ENCODE measurements around the gene WDR70.

DNA sequence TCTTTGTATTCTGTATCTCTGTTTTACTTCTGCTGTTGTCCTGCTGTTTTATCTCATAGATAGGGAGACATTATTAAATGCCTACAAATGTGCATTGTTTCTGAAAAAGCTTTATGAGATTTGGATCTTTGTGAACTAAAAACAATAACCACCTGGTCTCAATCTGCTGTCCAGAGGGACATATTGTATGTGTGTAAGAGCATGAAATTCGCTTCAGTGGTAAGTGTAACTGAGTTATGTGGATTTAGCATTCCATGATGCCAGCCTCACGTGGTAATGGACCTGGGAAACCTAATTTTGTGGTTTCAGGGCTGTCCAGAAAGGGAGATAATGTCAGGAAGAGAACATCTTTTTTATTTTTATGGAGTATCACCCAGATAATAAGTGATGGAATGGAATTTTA is 341.4 kb downstream of the WDR70 start:
- no peak for TF ChIP-seq MAX (CRISPR knock-in tag; IDR thresholded peaks at IDR 0.05)
- TF ChIP-seq TCF7 (CRISPR knock-in tag; IDR thresholded peaks at IDR 0.05; ENCODE audit: low read depth) = no peak
- no peak for TF ChIP-seq ELF4 (CRISPR knock-in tag; IDR thresholded peaks at IDR 0.05; ENCODE audit: low read depth)
- TF ChIP-seq, protein P1, sequence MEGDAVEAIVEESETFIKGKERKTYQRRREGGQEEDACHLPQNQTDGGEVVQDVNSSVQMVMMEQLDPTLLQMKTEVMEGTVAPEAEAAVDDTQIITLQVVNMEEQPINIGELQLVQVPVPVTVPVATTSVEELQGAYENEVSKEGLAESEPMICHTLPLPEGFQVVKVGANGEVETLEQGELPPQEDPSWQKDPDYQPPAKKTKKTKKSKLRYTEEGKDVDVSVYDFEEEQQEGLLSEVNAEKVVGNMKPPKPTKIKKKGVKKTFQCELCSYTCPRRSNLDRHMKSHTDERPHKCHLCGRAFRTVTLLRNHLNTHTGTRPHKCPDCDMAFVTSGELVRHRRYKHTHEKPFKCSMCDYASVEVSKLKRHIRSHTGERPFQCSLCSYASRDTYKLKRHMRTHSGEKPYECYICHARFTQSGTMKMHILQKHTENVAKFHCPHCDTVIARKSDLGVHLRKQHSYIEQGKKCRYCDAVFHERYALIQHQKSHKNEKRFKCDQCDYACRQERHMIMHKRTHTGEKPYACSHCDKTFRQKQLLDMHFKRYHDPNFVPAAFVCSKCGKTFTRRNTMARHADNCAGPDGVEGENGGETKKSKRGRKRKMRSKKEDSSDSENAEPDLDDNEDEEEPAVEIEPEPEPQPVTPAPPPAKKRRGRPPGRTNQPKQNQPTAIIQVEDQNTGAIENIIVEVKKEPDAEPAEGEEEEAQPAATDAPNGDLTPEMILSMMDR (IDR thresholded peaks at IDR 0.05) = no peak
- no peak for TF ChIP-seq ETV6 (CRISPR knock-in tag; IDR thresholded peaks at IDR 0.05)
- no peak for TF ChIP-seq USF2 (CRISPR knock-in tag; IDR thresholded peaks at IDR 0.05)
- TF ChIP-seq ATF6 (CRISPR knock-in tag; IDR thresholded peaks at IDR 0.05) = no peak
- TF ChIP-seq ZBTB21 (CRISPR knock-in tag; IDR thresholded peaks at IDR 0.05; ENCODE audit: borderline replicate concordance) = no peak
- TF ChIP-seq, protein P2, sequence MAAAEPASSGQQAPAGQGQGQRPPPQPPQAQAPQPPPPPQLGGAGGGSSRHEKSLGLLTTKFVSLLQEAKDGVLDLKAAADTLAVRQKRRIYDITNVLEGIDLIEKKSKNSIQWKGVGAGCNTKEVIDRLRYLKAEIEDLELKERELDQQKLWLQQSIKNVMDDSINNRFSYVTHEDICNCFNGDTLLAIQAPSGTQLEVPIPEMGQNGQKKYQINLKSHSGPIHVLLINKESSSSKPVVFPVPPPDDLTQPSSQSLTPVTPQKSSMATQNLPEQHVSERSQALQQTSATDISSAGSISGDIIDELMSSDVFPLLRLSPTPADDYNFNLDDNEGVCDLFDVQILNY (CRISPR knock-in tag; IDR thresholded peaks at IDR 0.05) = no peak
- TF ChIP-seq MXD4 (CRISPR knock-in tag; IDR thresholded peaks at IDR 0.05; ENCODE audit: borderline replicate concordance) = no peak
- TF ChIP-seq, protein P3, sequence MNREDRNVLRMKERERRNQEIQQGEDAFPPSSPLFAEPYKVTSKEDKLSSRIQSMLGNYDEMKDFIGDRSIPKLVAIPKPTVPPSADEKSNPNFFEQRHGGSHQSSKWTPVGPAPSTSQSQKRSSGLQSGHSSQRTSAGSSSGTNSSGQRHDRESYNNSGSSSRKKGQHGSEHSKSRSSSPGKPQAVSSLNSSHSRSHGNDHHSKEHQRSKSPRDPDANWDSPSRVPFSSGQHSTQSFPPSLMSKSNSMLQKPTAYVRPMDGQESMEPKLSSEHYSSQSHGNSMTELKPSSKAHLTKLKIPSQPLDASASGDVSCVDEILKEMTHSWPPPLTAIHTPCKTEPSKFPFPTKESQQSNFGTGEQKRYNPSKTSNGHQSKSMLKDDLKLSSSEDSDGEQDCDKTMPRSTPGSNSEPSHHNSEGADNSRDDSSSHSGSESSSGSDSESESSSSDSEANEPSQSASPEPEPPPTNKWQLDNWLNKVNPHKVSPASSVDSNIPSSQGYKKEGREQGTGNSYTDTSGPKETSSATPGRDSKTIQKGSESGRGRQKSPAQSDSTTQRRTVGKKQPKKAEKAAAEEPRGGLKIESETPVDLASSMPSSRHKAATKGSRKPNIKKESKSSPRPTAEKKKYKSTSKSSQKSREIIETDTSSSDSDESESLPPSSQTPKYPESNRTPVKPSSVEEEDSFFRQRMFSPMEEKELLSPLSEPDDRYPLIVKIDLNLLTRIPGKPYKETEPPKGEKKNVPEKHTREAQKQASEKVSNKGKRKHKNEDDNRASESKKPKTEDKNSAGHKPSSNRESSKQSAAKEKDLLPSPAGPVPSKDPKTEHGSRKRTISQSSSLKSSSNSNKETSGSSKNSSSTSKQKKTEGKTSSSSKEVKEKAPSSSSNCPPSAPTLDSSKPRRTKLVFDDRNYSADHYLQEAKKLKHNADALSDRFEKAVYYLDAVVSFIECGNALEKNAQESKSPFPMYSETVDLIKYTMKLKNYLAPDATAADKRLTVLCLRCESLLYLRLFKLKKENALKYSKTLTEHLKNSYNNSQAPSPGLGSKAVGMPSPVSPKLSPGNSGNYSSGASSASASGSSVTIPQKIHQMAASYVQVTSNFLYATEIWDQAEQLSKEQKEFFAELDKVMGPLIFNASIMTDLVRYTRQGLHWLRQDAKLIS (CRISPR knock-in tag; IDR thresholded peaks at IDR 0.05; ENCODE audit: borderline replicate concordance) = no peak
- TF ChIP-seq SMAD3 (CRISPR knock-in tag; IDR thresholded peaks at IDR 0.05; ENCODE audit: borderline replicate concordance) = no peak
- TF ChIP-seq, protein P4, sequence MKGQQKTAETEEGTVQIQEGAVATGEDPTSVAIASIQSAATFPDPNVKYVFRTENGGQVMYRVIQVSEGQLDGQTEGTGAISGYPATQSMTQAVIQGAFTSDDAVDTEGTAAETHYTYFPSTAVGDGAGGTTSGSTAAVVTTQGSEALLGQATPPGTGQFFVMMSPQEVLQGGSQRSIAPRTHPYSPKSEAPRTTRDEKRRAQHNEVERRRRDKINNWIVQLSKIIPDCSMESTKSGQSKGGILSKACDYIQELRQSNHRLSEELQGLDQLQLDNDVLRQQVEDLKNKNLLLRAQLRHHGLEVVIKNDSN (CRISPR knock-in tag; IDR thresholded peaks at IDR 0.05) = no peak

Data from WTC11 (cell line).